GM19238 (cell line): Measurements from ENCODE around the gene GPC4.

Source experiments
- DNase-seq: peaks from one replicate; pipeline ENCODE4 v3.0.0; 2011; ENCODE audit warnings: low spot score; ENCODE audit not compliant: insufficient read length

Gene GPC4

DNA sequence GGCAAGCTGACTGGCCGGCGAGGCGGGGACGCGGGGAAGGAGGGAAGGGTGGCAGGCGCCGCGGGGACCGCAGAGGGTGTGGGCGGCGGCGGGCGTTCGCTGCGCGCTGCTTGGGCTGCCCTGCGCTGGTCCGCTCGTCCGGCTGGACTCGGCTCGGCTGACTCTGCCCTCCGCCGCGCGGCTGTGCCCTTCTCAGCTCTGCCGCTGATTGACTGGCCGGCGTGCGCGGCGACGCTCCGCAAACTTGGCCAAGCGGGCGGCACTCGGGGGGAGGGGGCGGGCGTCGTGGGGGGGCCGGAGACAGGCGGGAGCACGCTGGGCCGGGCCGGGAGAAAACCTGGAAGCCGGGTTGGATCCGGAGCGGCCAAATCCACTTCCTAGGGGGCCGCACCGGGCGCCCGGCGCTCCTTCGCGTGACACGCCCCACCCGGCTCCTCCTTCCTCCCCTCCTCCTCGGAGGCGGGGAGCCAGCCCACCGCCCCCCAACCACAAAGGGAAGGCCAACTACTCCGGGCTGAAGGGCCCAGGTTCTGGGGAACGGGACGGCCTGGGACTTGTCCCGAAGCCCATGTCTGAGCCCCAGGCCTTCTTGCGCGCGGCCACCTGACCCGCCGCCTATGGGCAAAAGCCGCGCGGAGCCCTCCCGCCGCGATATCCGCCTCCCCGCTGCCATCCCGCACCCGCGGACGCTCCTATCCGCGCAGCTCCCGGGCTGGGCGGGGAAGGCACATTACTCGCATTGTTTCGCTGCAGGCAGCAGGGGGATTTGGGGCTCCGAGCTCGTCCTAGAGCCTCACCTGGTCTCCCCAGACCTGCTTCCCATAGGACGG is at the start of gene GPC4:
Gene GPC4 (minus strand): TSS at position 214 of the 830 bp plus-strand sequence. CDS start 524 bp downstream, outside the sequence.
- no peak for DNase-seq

DNA sequence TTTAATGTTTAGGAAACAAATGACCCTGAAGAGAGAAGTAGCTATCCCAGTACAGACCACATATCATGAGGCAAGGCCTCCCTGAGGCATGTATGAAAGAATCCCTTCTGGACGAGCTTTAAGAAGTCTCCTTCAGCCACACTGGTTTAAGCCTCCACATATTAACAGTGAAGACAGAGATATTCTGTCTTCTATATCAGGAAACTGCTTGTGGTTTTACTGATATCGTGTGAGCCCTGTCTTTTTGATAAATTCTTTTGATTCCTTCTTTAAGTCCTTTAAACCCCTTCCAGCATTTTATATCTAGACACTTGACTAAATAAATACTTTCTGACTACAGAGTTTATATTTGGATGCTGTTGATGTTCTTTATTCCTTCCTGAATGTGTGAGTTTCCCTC is 45.9 kb upstream of the GPC4 start:
- no peak for DNase-seq

DNA sequence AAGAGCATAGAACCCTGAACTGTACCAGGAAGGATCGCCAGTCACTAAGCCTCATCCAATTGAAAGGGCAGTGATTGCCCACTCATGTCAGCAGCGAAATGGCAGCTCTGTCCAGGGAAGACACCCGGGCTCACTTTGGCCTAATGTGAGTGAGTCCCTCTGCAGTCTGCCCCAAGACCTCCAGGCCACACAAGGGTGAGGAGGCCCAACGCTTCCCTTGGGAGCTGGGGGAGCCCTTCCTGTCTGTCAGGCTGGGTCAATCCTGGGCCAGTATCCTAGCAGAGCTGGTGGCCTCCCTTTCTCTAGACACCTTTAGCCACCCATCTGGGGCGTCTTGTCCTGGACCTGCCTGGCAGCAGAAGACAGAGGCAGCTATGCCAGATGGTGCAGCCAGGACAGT is 39.6 kb upstream of the GPC4 start:
- no peak for DNase-seq

DNA sequence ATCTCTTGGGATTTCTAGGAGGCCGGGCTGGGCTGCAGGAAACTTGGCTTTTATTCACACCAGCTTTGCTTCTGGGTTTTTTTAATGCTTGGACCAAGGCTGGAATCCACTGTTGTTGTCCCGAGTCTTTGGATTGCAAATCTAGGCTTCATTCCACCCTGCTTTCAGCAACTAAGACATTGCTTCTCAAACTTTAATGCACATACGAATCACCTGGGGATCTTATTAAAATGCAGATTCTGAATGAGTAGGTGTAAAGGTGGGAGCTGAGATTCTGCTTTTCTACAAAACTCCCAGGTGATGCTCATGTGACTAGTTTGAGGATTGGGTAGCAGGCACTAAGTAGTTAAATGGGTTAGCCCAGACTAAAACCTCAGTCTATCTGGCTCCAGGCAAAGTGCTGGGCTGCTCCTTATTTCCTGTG is 39.2 kb upstream of the GPC4 start:
- no peak for DNase-seq

DNA sequence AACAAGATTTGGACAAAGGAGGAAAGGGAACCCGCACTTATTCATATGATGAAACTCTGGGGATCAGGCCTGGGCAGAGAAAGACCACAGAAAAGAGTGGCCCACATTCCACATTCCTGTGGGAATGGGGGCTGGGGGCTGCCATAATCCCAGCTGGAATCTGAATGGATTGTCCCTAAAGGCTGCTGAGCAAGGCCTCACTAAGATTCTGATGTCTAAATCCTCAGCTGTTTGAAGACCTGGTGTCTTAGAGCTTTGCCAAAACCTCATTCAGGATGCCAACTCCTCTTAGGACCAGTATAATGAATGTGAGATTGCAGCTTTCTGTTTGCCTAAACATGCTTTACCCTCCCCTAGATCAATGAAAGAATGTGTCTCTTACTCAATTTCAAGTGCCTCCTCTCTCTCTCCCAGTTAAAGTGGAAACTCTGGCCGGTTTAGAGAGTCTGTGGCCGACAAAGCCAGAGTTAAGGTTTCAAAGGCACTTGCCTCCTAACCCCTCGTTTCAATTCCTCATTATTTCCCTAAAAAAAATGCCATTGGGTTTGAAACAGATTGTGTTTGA is 33.3 kb upstream of the GPC4 start:
- DNase-seq, result no peak

DNA sequence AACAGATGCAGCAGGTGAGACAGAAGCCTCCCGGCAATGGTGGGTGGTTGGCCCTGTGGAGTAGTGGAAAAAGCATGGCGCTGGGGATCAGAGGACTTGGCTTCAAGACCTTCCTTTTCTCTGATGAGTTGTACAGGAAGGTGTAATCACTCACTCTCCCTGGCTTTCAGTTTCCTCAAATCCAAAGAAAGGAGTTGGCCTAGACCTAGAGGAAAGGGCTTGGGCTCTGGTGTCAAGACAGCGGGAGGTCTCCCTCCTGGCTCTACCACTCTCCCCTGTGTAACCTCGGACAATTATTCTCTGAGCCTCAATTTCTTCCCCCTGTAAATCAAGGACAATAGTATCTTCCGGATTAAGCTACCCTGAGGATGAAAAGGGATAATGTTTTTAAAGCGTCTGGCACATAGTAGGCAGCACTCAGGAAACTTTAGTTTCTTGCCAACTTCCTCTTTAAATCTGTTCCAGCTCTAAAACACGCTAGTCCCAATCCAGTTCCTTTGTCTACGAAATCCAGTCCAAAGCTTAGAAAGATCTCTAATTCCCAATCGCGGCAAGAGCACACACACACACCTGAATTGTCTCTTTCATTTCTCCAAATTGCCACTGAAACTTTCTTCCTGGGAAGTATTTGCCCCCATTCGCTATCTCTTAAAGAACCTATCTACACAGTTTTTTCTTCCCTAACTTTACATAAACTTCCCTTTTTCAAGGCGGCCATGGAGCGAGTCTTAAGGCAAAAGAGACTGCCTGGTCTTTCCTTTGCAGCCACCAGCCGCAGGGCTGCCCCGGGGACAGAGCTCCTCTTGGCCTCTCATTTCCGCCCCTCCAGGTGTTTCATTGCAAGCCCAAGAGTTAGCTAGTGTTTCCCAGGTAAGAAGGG is 29.9 kb upstream of the GPC4 start:
- DNase-seq, result no peak

DNA sequence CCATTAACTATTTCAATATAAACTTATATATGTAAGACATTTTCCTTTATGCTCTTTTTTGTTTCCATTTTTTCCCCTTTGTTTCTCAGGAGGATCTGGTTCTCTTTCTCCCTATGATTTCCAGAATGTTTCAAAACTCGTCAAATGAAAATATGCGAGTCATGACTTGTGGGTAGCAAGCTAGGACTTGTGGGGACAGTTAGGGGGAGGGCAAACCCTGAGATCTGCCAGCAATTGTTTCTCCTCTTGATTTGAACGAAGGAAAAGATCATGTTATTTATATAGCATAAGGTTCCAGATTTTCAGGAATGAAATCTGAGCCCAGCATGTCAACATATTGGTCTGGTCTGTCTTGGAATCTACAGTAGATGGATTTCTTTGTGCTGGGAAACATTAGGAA is 28.9 kb upstream of the GPC4 start:
- DNase-seq, result no peak

DNA sequence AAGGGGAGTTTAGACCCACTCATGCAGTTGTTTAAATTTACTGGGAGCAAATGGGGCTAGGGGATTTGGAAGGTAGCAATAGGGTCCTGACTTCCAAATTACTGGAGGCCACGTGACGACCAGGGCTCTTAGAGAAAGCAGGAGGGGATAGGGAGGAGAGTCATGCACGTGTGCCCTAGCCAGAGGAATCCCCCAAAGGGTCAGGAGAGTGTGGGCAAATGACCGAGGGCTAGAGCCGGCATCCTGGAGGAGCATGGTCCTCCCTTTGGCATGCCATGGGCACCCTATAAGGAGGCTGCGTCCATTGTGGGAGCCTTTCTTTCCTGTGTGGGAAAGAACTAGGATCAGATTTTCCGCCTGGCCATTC is 25.5 kb upstream of the GPC4 start:
- no peak for DNase-seq

DNA sequence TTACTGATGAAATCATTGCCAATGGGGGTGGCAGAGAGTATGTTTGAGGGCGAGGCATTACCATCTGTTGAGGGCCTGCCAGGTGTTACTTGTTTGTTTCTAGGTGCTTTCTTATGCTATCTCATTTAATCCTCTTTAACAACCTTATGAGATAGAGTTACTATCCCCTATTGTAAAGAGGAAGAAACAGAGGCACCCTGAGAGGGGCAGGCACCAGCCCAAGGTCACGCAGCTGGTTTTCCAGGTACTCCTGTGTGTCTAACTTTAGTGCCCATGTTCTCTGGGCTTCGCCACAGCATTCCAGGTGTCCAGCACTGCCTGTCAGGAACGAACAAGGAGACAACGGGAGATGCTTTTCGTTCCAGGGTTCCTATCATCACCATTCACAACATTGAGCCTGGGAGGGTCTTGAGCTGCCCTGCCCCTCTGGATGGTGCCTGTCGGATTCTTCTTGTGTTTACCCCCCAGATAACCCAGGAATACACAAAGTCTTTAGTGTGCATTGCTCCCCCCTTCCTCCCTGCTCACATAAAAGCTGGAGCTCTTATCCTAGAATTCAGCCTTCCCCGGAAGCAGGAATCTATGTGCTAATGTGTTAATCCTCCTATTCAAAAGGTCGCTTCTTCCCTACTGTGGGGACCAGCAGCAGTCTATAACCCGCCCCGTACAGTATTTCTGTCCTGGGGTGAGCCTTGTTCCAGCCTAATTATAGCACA is 24.9 kb upstream of the GPC4 start:
- DNase-seq, result no peak

DNA sequence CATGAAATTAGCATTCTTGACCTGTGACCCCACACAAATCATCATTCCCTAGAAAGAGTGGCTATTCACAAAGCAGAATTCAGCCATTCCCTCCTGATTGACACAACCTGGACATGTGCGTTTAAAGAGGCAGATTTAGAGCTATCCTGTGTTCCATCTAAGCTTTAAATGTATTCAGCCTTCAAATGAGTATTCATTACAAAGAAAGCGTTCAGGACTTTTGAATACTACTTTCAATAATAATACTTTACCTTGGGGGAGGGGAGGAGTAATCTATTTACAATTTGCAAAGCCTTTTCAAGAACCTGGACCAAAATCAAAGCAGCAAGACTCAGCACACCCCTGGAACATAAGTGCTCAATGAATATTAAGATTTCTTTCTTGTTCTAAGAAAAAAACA is 22.5 kb upstream of the GPC4 start:
- DNase-seq, result no peak

DNA sequence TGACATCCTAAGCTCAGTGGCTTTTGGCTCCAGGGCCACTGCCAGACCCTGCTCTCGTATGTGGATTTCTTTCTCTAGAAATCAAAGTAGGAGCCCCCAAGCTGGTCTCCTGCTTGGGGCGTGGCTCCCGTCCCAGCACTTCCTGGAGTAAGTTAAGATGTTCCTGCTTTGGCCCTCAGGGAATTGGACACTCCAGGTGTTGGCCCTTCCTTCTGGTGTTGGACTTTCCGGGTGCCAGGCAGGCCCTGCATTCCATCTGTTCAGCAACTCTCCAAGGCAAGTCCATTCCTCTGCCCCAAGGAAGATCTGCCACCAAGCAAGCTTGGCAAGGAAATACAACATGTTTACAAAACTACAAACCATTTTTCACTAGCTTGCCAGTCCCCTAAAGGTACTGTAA is 22.1 kb upstream of the GPC4 start:
- DNase-seq, result no peak

DNA sequence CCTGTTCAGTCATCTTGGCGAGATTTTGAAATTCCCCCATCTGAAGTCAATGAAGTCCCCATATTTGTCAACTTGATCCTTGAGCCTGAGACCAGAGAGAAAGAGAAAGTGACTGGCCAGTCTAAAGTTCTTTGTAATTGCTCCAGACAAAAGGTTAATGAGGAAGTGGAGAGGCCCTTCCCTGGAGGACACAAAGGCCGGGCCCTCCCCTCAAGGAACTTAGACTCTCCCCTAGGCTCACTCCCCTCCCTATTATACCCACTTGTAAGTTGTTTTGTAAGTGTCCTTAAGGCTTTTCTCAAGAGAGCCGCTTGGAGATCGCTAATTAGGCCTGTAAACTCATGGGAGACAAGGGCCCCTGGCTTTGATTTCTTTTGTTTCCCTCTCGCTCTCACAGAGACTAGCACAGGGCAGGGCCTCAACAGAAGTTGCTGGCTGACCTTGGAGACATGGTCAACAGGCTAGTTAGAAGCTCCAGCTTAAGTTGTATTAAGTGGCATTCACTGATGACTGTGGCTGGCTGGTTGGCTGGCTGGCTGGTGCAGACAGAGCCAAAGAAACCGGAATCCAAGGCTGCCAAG is 20.3 kb upstream of the GPC4 start:
- no peak for DNase-seq

DNA sequence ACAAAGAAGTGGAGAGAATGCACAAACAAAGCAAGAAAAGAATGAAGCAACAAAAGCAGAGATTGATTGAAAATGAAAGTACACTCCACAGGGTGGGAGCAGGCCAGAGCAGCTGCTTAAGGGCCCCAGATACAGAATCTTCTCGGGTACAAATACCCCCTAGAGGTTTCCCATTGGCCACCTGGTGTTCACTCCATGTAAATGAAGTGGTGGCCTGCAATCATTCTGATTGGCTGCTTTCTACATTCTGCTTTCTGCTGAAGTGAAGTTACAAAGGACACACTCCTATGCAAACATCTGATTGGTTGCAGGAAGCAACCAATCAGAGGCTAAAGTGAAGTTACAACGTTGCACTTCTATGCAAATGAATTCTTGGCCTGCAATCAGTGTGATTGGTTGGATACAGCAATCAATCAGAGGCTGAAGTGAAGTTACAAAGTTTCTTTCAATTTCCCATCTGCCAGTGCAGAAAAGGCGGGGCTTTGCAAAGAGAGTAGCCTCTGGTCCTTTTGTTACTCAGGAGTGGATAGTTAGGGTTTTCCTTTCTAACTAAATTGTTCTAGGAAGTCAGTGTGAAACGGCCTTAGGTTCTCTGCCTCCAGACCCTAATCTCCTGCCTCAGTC is 19.0 kb upstream of the GPC4 start:
- DNase-seq, result no peak

DNA sequence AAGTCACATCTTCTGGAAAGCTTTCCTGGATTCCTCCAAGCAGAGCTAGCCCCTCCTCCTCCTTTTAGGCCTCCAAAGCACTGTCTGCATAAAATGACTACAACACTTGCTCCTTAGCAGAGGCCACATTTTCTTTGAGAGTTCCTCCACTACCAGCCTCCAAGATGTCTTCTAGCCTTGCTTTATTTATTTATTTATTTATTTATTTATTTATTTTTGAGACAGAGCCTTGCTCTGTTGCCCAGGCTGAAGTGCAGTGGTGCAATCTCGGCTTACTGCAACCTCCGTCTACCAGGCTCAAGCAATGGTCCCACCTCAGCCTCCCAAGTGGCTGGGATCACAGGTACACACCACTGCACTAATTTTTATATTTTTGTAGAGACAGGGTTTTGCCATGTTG is 4.6 kb upstream of the GPC4 start:
- no peak for DNase-seq

DNA sequence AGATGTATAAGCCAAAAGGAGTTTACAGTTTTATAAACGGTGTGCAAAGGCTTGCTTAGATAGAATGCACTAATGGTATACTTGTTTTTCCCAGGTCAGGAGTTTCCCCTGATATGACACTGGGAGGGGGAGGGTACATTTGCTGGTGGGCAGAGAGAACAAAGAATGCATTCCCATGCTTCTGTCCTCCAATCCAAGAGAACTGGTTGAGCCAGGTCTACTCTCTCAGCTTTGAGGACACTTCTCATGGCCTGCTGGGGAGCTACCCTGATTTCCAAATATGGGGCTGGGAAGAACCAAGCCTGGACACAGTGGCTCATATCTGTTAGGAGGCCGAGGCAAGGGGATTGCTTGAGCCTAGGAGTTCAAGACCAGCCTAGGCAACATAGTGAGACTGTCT is 3.3 kb upstream of the GPC4 start:
- no peak for DNase-seq

DNA sequence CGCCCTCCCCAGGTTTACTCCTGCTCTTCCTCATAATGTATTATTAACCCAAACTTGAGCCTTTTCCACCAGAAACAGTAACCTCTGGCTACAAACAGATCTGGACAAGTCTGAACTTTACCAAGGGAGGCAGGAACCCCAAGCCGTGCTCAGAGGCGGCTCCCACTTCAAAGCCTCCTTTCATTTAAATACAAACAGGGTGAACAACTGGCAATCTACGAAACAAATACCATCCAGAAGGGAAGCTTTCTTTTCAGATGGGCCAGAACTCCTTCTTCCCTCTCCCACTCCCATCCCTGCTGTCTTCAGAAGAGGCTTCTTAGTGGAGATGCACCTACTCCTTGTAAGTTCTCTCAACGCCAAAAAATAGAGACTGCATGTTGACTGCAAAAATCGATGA is 2.1 kb upstream of the GPC4 start:
- no peak for DNase-seq

DNA sequence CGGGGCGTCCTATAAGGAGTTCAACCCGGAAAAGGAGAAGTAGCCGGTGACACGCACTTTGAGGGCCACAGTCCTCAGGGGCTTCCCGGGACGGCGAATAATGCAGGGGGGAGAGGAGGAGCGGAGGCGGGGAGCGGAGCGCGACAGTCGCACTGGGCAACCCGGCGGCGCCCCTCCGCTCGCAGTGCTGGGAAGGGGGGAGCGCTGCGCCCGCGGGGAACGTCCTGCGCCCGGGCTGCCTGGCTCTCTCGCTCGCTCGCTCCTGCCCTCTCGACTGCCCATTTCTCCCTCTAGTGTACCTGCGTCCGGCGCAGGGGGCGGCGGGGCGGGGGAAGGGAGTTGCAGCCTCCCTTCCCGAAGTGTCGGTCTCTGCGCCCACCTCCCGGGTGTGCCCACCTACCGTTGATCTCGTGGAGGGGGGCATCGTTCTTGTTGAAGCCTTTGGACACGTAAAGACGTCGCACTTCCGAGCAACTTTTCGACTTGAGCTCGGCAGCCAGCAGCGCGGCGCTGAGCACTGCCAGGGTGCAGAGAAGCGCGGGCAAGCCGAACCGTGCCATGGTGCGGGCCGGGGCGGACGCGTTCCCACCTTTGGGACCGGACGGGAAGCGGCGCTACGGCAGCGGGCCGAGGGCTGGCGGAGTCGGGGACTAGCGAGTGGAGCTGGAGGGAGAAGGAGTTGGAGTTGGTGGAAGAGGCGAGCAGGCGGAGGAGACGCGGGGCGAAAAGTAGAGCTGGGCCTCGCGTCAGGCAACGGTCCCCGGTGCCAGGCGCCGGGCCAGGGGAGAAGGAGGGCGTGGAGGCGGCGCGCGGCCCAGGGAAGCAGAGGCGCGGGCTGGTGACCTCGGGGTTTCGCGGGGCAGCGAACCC is 648 bp downstream of the GPC4 start:
- no peak for DNase-seq

DNA sequence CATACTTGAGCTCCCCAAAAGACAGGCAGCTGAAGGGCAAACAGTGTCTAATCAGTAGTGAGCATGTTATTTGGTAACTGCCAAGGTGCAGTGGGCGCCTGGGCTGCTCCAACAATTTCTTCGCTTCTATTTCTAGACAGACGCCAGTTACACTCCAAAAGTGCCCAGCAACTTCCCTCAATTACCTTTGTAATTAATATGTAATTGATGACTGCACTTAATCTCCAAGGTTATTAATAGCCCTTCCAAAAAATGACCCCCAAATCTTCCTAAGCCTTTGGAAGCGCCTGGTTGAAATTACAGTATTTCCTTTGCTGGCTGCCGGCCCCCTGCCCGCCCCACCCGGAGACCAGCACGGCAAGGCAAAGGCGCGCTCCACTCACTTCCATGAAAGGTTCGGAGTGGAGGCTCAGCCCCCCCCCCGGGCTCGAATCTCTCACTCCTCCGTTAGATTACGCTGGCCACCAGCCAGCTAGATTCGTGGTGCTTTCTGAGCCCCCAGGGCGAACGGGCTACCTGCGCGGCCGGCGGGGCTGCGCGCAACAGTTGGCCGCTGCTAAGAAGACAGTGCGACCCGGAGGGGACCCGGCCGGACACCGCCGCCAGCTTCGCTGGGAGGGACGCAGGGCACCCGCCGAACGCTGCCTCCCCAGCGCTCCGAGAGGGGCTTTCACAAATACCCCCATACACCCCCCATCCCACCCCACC is 1.9 kb downstream of the GPC4 start:
- no peak for DNase-seq

DNA sequence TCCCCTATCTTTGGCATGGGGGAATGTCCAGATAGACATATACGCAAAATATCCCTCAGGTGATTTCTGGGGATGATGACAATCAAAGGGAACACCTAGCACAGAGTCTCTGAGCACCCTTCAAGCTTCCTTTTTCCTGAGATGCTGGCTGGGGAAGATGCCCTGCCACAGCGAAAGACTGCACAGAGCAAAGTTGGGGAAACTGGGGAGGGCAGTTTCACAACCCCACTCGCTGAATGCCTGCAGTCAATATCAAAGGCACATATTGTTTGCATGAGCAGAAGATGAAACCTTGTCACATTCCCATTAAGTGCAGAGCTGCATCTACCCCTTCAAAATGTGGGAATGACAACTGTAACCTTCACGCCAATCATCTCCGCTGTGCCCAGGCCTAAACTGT is 2.6 kb downstream of the GPC4 start:
- no peak for DNase-seq
